Stimulated activated CD4-positive, alpha-beta T cell treated with anti-CD3 and anti-CD28 coated beads, TNF-alpha, amount 100 ng/mL, for 1 hour (primary cell): ENCODE data around the gene CDC42EP4.
"Not testable (repeated sequence)": the region's sequence is repeated elsewhere in the genome, so short reads cannot be mapped to it uniquely, and the experiment has no call there.

Experiments used
- DNase-seq, 3 donors: peaks; one replicate each; pipeline ENCODE4 v3.0.0-alpha.2; 2020; ENCODE audit warnings: low read depth in 3 of 3, low spot score in 1 of 3

CDC42EP4 gene

DNA sequence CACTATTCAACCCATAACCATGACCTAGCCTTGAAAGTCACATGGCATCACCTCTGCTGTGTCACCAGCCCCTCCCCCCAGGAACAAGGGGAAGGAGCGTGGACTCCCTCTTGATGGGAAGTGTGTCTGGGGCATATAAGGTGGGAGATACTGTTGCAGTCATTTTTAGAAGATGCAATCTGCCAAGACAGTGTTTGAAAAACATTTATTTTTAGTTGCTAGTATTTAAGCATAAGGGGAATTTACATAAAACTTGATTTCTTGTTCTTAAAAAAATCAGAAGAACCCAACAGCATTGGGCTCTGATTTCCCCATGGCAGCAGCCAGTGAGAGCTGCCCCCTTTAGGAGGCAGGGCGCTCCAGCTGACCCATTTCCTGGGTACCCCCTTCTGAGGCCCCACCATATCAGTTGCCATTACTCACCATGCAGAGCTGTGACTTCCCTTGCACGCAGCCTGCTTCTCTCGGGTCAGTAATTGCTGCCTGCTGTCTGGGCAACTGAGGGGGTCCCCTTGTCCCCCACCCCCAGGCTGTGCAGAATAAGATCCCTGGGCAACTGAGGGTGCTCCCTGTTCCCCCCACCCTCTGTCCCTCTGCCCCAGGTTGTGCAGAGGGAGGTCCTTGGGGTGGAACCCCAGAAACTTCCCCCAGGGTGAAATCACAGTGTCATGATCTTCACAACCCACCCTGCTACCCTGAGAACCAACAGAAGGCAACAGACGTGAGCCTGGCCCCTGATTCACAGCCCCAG, 11.8 kb upstream of the CDC42EP4 start:
- no peak for DNase-seq

DNA sequence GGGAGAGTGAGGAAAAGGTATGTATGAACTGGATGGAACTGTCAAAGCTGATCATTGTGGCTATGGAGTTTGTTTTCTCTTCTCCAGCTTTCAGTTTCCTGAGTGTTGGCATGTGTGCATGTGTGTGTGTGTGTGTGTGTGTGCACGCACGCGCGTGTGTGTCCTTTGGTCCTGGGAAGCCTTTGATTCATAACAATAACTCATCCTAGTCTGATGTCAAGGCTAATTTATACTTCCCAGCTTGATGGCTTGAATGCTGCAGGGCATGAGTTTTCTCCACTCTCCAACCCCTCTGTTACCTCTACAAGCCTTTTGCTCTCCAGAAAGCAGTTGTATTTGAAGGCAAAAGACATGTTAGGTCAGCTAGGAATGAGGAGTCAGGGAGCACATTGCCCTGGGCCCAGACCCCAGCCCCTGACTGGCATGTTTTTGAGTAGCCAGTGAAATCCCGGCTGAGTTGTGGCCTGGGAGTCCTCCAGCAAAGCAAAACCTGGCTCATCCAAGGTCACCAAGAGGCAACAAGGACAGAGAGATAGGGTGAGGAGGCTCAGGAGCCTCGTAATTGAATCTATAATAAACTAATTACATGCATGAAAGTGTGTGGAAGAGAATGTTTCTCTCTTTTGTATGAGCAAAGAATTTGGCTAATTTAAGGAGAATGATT, 8.9 kb upstream of the CDC42EP4 start:
- DNase-seq, result no peak

DNA sequence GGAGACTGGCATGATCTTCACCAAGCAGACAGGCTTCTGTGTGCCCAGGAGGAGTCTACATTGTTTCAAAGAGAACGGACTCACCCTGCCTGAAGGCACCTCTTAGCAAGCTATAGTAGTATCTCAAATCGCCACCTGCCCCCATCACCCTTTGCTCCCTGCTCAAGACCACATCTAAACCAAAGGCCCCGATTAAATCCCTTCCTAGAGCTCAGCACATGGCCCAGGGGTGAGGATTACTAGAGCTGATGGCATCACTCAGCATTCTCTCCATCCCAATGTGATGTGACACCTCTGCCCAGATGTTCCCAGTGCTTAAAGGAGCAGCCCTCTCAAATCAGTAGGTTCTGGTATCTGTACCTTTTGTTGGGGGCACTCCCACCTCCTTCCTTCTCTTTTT, 8.0 kb upstream of the CDC42EP4 start:
- DNase-seq, result no peak

DNA sequence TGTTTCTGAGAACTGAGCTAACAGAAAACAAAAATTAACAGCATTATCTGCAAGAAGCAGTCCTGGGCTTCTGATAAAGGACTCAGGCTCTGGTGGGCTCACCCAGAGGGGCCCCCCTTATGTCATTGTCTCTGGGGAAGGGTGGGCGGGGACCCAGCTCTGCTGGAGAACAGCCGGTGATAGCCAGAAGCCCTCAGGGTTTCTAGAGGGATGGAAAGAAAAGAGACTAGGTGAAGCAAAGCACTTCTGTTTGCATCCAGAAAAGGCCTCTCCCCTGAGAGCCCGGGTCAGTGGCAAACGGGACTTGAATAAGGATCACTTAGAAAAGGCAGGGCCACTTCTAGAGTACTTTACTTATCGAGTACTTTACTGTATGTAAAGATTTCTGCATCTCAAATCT, 7.0 kb upstream of the CDC42EP4 start:
- DNase-seq, result no peak

DNA sequence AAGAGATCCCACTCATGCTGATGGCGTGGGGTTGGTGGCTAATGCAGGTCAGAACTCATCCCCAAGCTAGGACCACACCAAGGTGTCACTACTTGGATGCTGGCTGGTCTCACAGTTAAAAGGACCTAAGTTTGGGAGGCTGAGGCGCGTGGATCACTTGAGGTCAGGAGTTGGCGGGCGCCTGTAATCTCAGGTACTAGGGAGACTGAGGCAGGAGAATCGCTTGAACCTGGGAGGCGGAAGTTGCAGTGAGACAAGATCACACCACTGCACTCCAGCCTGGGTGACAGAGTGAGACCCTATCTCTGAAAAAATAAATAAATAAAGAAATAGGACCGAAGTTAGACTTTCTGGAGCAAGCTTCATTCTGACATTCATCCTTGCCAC, 6.6 kb upstream of the CDC42EP4 start:
- DNase-seq, result no peak

DNA sequence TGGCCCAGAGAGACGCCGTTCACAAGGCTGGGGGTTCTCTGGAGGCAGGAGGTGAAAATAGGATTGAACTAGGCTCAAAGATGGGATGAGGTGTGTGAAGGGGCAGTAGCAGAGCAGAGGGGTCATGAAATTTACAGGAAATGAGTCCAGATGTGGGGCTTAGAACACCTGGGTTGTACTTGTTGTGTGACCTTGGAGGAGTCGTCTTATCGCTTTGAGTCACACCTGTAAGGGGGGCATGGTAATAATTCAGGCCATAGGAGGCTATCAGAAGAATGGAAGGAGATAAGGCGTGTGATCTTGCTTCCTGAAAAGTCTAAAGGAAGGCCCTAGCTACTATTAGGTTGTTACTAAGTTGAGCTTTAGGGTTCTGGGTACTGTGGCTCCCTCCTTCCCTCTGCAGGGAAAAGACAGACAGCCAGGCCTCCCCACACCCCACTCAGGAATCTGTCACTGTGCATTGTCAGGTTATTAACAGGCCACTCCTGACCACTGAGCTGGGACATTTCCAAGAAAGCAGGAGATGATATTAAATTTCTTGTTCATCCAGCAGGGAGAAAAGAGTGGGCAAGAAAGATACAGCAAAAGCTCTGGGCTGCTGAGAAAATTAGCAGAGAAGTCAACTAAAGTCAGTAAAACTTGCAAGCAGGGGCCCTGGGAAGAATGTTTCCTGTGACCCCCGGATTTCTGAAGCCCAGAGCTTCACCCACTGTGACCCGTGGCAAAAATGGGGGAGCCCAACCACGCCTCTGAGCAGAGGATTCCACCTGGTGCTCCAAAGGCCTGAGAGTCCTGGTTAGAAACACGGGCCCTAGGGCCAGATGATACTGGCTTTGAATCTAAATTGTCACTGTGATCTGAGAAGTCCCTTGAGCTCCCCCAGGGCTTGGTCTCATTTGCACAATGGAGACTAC, 6.0 kb upstream of the CDC42EP4 start:
- DNase-seq, result no peak

DNA sequence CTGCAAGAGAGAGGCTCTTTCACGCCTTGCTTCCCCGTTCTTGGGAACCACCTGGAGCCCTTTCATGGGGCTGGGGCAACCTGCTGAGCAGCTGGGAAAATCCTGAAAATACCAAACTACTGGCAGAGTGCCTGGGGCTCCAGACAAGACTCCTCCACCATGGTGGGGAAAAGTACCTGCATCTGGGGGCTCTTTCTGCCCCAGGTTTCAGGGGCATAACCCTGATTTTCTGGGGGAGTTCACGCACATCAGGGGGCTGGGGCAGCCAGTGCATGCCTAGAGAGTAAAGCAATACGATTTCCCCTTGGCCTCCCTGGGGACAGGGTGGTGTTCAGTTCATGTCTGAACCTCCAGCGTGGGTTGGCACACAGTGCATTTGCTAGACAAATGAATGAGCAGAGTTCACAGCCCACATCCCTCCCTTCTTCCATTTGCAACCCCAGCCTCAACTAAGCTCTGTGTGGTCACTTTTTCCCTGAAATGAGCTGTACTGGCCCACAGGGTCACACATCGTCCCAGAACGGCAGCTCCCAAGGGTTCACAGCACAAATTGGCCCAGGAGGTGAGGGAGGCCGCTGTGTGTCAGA, 5.2 kb upstream of the CDC42EP4 start:
- no peak for DNase-seq

DNA sequence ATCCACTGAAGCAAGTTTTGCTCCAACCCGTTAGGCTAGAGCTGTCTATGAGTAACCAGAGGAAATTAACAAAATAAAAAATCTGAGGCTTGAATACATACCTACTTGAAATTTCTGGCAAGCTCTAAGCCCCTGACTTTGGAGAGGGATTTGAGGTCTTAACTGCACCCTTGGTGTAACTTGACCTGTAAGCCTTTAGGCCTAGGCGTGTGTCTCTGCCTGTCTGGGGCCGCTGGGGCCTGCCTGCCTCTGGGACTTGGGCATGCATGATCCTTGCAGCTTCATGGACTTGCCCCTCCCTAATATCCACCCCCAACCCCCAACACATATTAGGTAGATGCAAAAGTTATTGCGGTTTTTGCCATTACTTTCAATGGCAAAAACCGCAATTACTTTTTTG, 3.7 kb upstream of the CDC42EP4 start:
- DNase-seq, result no peak

DNA sequence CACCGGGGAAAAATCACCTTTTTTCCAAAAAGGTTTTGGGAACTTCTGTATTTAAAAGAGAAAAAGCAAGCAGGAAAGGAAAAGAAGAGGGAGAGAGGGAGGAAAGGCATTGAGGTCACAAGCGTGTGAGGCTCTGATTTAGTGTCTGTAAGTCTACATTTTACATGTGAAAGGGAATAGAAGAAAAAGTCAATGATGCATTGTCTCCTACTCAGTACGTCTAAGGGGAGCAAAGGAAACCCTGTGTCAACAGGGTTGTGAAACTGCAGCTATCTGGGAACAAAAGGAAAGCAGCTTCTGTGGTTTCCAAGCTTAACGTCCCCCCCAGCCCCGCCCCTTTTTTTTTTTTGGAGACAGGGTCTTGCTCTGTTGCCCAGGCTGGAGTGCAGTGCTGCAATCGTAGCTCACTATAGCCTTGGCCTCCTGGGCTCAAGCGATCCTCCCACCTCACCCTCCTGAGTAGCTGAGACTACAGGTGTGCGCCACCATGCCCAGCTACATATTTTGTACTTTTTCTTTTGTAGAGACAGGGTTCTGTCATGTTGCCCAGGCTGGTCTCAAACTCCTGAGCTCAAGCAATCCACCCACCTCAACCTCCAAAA, 1.8 kb upstream of the CDC42EP4 start:
- no peak for DNase-seq

DNA sequence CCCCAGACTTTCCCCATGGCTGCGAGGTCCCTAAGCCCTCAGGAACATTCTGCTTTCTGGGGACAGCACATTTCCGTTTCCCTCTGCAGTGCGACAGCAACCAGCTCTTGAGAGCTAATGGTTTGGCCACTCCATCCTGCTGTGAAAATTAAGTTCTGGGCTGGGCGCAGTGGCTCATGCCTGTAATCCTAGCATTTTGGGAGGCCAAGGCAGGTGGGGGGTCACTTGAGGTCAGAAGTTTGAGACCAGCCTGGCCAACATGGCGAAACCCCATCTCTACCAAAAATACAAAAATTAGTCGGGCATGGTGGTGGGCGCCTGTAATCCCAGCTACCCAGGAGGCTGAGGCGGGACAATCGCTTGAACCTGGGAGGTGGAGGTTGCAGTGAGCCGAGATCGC, 1.1 kb upstream of the CDC42EP4 start:
- DNase-seq, result not testable (repeated sequence)

DNA sequence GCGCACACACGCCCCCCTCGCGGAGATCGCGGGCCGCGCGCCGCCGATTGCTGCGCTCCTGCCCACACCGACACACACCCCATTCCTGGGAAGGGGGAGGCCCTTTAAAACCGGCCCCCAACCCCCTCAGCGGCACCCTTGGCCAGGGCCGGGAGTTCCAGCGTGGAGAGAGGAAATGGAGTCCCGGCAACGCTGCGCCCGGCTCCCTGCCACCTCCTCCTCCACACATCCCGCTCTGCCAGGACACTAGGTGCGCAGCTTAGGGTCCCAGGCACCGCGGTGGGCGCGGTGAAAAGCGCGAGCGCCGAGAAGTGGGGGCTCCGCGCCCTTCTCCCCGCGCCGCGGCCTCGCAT, 397 bp downstream of the CDC42EP4 start:
- DNase-seq, result peak in 1 of 3 donors; percentile 6

DNA sequence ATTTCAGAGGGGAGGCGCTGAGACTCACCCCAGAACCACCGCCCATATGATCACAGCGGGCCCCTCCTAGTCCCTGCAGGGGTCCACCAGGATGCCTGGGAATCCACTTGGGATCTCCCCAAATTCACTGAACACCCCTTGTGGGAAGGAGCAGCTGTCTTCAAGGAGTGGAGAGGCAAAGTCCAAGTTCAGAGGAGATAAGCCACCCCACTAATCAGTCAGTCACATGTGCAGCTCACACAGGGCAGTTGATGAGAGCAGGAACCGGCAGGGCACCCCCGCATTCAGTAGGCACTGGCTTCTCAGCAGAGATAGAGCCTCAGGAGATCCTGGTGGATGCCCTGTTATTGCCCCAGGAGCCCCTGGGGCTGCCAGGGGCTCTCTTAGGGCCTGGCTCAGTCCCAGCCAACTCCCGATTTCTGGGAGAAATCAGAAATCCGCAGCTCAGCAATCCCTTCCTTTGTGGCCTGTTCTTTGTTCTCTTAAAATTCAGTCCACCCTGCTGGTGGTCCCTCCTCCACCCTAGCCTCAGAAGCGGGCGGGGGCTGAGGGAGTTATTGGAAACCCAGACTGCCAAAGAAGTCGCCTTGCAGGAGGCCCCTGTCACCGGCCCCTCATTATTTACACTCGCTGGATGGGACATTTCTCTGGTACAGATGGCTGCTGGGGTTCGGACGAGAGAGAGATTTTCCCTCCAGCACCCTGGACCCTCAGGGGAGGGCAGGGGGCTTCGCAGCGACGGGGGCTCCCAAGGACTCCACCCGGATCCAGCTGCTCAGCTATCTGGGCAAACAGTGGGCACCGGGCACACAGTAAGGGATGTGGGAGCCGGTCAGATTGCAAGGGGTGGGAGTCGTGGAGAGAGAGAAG, 1.8 kb downstream of the CDC42EP4 start:
- DNase-seq, result no peak

DNA sequence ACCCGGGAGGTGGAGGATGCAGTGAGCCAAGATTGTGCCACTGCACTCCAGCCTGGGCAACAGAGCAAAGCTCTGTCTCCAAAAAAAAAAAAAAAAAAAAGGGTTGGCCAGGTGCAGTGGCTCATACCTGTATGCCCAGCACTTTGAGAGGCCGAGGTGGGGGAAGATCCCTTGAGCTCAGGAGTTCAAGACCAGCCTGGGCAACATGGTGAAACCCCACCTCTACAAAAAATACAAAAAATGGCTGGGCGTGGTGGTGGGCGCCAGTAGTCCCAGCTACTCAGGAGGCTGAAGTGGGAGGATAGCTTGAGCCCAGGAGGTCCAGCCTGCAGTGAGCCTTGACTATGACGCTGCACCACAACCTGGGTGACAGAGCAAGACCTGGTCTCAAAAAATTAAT, 2.8 kb downstream of the CDC42EP4 start:
- not testable (repeated sequence) for DNase-seq

DNA sequence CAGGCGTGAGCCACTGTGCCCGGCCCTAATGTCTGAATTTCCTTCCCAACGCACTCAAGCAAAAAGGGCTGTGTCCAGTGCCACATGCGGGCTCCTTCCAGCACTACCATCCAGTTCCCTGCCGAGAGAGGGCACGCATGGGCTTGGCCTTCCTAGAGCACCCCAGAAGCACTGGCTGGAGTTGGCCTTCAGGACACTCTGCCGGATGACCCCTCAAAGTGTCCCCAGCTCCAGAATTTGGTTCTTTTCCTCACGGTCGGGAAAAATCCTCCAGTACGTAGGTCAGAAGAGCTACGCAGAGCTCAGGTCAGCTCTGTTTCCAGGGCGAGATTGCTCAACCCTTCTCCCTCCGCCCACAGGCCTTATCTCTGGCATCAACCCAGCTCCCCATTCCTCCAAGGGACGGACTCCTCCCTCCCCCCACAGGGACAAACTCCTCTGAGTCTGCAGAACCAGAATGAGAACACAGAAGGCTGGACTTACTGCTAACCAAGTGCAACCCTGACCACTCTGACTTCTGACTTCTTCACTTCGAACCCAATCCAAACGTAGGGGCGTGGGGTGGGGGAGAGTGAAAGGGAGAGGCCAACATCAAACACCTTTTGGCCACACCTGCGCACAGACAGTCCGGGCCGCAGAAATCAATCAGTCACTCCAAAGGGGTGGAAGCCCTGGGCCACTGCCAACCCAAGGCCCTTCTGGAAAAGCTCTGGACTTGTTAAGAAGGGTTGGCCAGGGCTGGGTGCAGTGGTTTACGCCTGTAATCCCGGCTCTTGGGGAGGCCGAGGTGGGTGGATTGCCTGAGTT, 3.6 kb downstream of the CDC42EP4 start:
- DNase-seq, result no peak

DNA sequence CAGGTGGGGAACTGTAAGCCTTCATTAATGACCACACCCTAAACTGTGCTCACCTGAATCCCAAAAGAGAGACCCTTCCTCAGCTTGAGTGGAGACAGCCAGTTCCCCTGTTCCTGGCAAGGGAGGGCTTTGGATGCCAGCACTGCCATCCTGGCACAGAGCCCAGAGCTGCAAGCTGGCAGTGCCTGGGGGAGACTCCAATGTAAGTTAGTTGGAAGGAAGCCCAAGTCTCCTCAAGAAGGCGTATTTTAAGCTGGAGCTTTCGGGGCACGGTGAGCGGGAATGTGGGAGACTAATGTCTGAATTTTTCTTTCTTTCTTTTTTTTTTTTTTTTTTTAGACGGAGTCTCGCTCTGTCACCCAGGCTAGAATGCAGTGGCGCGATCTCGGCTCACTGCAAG, 4.7 kb downstream of the CDC42EP4 start:
- DNase-seq, result no peak

DNA sequence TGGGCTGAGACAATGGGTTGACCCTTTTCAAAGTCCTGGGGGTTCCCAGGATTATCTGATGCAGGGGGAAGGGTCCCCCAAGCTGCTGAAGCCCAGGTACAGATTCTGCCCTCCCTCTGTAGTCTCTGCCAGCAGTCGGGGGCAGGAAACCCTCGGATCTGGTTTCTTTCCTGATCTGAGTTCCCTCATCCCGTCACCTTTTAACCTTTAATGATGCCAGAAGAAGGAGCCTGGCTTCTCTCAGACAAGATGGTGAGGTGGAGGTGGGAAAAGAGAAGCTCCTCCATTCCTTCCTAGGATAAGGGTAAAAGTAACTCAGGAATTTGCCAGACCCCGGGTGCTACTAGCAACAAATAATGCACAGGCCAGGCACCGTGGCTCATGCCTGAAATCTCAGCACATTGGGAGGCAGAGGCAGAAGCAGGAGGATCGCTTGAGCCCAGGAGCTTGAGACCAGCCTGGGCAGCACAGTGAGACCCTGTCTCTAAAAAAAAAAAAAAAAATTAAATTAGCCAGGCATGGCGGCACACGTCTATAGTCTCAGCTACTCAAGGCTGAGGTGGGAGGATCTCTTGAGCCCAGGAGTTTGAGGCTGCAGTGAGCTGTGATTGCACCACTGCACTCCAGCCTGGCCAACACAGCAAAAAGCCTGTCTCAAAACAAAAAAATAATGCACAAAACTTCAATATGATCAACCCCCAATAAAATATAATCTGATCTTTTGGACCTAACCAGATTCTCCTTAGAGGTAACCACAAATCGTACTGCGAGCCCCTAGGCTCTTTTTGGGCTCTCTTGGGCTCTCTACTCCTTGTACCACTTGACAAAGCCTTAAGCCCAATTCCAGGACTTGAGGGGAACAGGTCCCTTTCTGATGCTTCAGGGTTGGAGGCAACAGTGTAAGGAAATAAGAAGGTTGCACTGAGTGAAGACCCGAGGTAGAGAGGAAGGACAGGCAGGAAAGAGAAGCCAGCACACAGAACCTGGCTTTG, 5.7 kb downstream of the CDC42EP4 start:
- no peak for DNase-seq

DNA sequence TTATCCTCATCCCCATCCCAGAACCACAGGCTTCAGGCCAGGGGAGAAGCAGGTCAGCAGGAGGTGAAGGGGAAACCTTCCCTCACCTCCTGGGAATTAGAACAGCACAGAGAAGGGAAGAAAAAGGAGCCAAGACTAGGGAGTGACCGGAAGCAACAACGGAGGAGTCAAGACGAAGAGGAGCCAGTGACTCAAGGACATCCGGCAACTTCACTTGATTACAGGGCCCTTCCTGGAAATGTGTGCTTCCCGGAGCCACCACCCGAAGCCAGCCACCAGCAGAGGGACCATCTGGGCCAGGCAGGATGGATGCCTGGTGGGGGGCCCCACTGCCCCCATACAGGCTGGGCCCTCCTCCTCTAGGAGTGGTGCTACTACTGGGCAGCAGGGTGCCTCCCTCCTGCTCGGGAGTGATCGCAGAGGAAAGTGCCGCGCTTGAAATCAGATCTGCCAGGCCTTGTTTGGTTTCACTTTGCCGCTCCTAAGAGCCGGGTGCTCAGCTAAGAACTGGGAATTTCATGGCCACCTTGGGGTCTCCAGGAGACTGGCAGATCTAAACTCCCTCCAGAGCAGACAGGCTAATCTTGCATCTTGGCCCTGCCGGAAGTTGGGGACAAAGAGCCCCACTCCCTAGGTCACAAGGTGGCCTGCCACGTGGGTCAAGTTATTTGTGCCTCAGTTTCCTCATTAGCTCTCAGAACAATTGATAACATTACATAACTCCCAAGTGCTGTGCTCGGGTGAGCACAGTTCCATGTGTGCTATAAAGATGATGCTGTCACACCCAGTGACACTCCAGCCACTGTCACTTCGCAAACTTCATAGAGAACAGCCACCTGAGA, 6.6 kb downstream of the CDC42EP4 start:
- no peak for DNase-seq
